GM19438 (cell line): ENCODE measurements around the gene CACNA1F.
"Not testable (repeated sequence)": the region's sequence is repeated elsewhere in the genome, so short reads cannot be mapped to it uniquely, and the experiment has no call there.

Experiments
- ATAC-seq: cut with Tn5 transposase; IDR thresholded peaks from one replicate; pipeline ENCODE4 v1.9.1; 2021; ENCODE audit warnings: low read depth; ENCODE audit not compliant: unreplicated experiment

CACNA1F gene

DNA sequence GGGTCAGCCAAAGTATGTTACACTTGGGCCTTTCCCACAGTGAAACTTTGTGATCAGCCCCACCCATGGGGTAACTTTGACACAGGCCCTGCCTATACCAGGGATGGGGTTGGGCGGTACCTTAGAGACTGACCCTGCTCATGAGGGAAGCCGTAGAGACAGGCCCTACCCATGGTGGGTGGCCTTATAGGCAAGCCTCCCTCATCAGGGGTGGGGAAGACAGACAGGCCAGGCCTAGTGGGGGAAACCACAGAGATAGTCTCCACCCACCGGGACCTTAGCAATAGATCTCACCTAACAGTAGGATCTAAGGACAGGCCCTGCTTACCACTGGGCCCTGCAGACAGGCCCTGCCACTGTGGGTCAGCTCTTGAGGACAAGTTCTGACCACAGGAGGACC is 54.6 kb downstream of the CACNA1F start:
- ATAC-seq, result no peak

- no peak for ATAC-seq
These were observed 55.2 kb downstream of the CACNA1F start for GRCh38 chrX:49177873-49178480.

DNA sequence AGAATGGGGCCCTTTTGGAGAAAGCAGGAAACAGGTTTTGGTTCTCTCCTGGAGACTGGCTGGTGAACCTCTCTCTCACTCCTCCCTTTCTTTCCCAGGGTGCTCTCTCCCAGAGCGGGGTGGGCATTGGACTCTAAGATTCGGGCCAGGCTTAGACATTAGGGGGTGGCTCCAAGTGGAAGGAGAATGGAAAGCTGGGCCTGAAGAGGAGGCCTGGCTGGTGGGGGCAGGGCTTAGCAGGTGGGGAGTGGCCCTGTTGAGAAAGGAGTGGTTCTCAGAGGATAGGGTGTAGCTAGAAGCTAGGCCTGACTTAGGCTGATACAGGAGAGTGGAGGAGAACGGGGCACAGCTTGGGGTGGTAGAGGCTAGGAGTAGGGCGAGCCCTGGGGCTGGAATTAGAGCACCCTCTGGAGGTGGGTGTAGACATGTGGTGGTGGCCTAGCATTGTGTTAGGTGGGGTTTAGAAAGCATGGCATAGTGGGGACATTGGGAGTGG is 55.8 kb downstream of the CACNA1F start:
- no peak for ATAC-seq

- ATAC-seq, result no peak
These were observed 56.5 kb downstream of the CACNA1F start for GRCh38 chrX:49176421-49177326.

DNA sequence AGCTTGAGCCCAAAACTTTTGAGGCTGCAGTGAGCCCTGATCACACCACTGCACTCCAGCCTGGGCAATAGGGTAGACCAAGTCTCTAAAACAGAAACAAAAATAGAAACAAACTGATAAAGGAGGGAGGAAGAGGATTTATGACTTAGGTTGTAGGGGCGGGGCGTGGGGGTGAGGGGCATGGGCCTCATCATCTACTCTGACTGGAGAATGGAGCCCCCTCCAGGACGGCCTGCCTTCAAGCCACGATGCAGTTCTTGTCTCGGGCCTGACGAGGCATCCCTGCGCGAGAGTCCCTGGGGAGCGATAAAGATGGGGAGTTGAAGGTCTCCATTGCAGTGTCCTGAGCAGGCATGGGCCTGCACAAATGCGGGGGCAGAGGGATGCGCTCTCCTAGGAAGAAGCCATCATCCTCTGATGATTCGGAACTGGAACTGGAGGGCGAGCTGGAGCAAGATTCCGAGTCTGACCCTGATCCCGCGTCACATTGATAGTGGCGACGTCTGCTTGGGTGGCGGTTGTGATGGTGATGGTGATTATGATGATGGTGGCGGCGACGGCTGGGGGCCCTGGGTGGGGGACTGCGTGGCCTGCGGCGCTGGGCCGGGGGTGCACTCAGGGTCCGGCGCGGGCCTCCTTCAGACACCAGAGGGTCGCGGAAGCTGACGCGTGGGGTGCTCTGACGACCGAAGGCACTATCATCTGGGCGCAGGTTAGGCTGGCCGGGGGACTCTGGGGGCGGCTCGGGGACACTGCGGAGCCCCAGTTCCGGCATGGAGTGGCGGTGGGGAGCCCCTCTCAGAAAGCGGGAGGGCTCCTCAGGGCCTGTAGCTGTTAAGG is 57.5 kb downstream of the CACNA1F start:
- ATAC-seq, result no peak

DNA sequence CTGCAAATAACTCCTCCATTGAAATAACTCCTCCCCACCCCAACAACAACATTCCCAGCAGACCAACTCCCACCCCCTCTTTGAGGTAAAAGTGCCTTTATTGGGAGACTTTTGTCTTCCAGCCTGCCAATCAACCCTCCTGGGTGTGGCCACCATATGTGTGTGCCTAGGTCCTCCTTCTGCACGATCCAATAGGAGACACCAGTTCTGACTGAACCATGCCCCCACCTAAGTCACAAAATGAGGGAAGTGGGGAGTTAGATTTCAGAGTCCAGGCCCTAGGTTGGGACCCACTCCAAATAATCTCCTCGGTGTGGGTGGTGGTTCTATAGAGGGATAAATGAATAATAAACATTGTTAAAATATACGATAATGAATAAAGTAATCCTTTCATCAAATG is 58.4 kb downstream of the CACNA1F start:
- no peak for ATAC-seq

DNA sequence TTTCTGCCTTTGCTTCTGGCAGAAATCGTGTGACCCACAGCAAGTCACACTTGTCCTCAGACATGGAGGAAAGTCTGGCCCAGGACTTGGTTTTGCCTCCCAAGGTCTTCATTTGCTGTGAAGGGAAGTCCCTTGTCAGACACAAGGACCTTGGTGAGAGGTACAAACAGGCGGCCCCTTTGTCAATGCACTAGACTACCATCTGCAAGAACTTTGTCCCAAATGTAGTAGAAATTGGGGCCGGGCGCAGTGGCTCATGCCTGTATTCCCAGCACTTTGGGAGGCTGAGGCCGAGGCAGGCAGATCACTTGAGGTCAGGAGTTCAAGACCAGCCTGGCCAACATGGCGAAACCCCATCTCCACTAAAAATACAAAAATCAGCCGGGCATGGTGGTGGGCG is 59.6 kb downstream of the CACNA1F start:
- ATAC-seq, result not testable (repeated sequence)

DNA sequence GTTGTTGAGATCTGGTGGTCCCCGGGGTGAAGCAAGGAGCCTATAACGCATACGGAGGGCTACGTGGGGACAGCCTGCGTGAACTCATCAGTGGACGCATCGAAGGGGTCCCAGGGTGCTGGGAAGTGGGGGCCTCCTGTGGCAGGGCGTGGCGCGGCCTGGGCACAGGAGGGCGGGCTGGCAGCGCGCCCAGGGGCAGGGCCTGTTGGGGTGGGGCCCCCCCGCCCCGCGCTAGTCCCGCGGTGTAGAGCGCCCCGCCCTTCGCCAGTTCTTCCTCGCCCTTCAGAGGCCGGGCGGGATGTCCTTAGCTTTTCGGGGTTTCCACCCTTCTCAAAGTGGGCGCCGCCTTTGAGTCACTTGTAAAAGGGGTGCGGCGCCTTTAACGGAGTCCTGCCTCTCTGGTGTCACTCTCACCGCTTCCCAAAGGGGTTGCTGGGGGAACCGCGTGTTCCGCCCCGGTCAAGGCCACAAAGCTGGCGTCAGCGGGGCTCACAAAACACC is 60.8 kb downstream of the CACNA1F start:
- peak; percentile 70 for ATAC-seq

DNA sequence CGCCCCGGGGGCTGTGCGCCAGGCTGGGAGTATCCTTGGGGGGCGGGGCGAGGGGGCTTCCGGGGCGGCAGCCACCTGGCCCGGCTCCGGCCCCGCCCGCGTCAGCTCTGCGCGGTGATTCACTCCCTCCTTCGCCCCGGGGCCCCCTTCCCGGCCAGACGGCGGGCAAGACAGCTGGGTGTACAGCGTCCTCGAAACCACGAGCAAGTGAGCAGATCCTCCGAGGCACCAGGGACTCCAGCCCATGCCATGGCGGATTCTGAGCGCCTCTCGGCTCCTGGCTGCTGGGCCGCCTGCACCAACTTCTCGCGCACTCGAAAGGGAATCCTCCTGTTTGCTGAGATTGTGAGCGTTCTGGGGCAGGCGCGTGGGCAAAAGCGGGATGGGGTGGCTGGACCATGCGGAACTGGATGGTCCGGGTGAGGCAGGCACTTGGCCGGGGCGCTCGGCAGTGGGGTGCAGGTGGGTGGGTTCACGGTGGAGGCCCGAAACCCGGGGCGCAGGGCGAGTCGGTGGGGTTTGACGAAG is 61.3 kb downstream of the CACNA1F start, which contains the start of gene PLP2:
Gene PLP2 (plus strand): TSS at position 147 of the 528 bp plus-strand sequence. CDS start 103 bp downstream, at position 250.
- ATAC-seq, result peak; percentile 31

GRCh38 chrX:49167740-49168108 is 65.4 kb downstream of the CACNA1F start:
- ATAC-seq, result no peak

- ATAC-seq, result no peak
These were observed 66.0 kb downstream of the CACNA1F start for GRCh38 chrX:49166914-49167739.

GRCh38 chrX:49165901-49166881 is 66.9 kb downstream of the CACNA1F start:
- ATAC-seq, result peak; percentile 35

- ATAC-seq, result no peak
These were observed 68.4 kb downstream of the CACNA1F start for GRCh38 chrX:49164589-49165360.

GRCh38 chrX:49163555-49164419 is 69.4 kb downstream of the CACNA1F start:
- ATAC-seq, result peak; percentile 43

GRCh38 chrX:49162620-49163019 is 70.5 kb downstream of the CACNA1F start, which contains the start of gene MAGIX:
MAGIX (plus strand) TSS chrX:49162758; CDS start chrX:49162890, 132 bp downstream.
- ATAC-seq, result no peak

DNA sequence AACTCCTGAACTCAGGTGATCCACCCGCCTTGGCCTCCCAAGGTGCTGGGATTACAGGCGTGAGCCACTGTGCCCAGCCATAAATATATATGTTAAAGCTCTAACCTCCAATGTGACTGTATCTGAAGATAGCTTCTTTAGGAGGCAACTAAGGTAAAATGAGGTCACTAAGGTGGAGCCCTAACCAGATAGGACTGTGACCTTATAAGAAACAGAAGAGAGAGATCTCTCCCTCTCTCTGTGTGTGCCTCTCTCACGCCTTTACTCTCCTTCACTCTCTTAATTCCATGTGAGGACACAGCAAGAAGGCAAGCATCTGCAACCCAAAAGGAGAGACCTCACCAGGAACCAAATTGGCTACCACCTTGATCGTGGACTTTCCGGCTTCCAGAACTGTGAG is 71.5 kb downstream of the CACNA1F start:
- ATAC-seq, result no peak

- ATAC-seq, result no peak
These were observed 72.2 kb downstream of the CACNA1F start for GRCh38 chrX:49160908-49161307.
